HG03460 (cell line): ENCODE data around the gene CAMK4.

Experiments used
- ATAC-seq: cut with Tn5 transposase; IDR thresholded peaks from one replicate; pipeline ENCODE4 v1.9.1; 2021; ENCODE audit not compliant: unreplicated experiment

Gene CAMK4

DNA sequence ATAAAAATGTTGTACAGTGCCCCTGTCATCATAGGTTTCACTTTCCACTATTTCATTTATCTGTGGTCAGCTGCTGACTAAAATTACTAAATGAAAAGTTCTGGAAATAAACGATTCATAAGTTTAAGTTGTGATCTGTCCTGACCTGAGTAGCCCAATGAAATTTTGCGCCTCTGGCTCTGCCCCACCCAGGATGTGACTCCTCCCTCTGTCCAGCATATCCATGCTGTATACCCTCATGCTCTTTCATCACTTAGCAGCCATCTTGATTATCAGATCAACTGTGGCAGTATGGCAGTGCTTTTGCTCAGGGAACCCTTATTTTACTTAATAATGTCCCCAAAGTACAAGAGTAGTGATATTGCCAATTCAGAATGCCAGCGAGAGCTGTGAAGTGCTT lies 190.9 kb downstream of the CAMK4 start:
- no peak for ATAC-seq

DNA sequence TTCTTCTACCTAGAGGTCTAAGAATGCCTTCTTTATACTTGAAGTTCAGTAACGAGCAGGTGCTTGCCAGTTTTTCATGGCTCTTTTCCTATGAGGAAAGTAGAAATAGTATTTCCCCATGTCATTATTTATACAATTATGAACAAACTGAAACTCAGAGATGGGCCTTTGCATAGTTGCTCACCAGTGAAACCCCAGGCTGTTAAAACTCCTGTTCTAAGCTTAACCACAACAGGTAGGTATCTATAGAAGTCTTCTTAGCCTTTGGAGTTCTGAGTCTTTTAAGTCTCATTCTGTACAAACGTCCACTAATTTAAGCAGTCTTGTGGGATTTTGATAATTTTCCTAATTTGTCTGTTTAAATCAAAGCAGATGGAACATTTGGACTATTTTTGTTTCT lies 198.1 kb downstream of the CAMK4 start:
- ATAC-seq, result peak; percentile 56

- no peak for ATAC-seq
Measured at GRCh38 chr5:111422747-111423720, 198.8 kb downstream of the CAMK4 start.

- ATAC-seq, result no peak
Measured at GRCh38 chr5:111425205-111425604, 201.0 kb downstream of the CAMK4 start.

DNA sequence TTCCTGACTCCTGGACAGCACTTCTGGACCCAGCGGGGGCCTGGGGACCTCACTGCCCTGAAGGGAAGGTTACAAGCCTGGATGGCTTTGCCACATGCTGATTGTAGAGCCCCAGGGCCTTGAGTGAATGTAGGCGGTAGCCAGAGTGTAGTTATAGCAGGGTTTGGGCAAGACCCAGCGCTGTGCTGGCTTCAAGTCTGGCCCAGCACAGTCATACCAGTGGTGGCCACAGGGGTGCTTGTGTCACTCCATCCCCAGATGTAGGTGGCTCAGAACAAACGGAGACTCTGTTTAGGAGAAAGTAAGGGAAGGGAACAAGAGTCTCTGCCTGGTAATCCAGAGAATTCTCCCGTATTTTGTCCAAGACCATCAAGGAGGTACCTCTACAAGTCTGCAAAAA lies 203.6 kb downstream of the CAMK4 start:
- ATAC-seq, result no peak

GRCh38 chr5:111432883-111433536 lies 208.8 kb downstream of the CAMK4 start:
- ATAC-seq, result no peak

- no peak for ATAC-seq
Measured at GRCh38 chr5:111434800-111435199, 210.6 kb downstream of the CAMK4 start.

DNA sequence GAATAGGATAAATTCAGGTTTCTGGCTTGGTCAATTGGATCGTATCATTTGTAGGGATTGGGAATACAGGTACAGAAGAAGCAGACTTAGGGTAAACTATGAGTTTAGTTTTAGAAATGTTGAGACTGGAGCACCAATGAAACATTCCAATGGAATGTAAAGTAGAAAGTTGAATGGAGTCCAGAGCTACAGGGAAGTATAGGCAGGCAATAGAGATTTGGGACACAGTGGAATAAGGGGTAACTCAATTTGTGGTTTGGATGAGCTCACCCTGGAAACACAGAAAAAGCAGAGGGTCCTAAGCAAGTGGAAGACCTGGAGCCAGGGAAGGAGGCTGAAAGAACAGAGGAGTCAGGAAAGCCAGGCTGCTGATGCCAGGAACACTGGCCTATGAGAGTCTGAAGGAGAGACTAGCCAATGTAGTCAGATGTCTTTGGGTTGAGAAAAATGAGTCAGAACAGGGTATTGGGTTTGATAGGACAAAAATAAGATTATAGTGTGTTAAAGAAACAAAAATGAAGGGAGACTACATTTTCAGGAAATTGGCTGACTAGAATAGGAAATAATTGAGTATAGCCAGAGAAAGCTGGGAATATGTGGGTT lies 215.4 kb downstream of the CAMK4 start:
- ATAC-seq, result no peak

- no peak for ATAC-seq
Measured at GRCh38 chr5:111447099-111447498, 222.9 kb downstream of the CAMK4 start.

- no peak for ATAC-seq
Measured at GRCh38 chr5:111447822-111448221, 223.6 kb downstream of the CAMK4 start.

- no peak for ATAC-seq
Measured at GRCh38 chr5:111453295-111453694, 229.1 kb downstream of the CAMK4 start.

GRCh38 chr5:111453747-111454146 lies 229.6 kb downstream of the CAMK4 start:
- no peak for ATAC-seq

DNA sequence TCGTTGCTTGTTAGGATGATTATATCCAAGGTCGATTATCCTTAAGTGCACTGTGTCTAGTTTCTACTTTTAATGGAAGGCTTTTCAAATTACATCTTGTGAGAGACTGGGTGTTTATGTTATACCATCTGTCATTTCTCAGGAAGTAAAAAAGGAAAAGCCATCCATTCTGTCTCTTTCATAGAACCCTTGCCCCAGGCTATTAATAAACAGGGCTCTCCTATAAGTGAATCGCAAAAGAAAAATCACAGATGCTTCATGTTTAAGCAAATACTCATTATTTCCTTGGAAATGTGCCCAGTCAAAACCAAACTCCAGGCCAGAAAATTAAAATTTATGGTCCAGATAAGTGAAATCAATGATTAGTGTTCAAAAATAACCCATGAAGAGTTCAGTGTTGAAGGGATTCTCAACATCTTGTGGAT lies 230.0 kb downstream of the CAMK4 start:
- no peak for ATAC-seq

DNA sequence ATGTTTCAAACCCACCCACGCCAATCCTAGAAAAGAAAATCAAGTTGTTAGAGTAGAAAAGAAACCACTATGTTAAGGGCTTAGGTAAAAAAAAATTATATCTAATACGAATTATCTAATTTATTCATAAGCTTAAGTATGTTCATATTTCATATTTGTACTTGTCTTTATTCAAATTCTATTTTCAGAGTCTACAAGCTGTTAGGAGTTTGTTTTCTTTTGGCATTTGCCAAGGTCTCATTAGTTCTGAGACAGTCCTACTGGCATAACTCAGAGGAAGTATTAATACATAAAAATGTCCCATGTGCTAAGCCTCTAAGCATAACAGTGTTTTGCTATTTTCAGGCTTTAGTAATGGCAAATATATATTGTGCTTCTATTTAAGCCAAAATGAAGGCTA lies 230.6 kb downstream of the CAMK4 start:
- ATAC-seq, result no peak

DNA sequence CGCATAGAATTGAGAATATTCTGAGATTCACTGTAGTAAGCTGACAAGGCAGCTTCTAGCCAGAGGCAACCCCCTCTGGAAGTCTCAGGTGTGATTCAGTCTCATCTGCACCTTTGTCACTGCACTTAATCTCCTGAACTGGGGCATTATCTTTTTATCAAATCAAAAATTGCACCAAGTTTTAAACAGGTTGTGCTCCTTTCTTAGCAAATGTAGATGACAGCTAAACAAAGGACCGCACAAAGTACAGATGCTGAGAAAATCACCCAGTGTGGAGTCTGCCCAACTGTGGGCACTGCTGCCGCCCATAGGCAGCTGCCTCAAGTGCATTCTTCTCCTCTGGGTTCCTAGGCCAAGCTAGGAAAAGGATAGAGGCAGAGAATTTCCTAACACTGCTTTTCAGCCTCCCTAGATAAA lies 237.1 kb downstream of the CAMK4 start:
- ATAC-seq, result no peak

DNA sequence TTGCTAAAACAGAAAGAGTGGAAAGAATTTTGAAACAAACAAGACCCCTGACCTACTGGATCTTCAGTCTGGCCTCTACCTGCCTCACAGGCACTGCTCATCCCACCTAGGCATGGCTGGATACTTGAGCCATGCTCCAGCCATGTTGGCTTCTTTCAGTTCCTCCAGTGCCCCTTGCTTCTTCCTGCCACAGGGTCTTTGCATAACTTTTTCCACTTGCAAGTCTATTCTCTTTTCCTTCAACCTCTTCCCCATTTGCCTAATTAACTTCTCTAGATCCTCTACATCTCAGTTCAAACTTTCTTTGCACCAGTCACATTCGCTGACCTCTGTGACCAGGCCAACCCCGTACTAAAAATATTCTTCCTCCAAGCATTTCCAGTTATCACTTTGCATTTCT lies 237.8 kb downstream of the CAMK4 start:
- ATAC-seq, result no peak

GRCh38 chr5:111463311-111463710 lies 239.1 kb downstream of the CAMK4 start:
- no peak for ATAC-seq

- no peak for ATAC-seq
Measured at GRCh38 chr5:111469293-111469896, 245.2 kb downstream of the CAMK4 start.

DNA sequence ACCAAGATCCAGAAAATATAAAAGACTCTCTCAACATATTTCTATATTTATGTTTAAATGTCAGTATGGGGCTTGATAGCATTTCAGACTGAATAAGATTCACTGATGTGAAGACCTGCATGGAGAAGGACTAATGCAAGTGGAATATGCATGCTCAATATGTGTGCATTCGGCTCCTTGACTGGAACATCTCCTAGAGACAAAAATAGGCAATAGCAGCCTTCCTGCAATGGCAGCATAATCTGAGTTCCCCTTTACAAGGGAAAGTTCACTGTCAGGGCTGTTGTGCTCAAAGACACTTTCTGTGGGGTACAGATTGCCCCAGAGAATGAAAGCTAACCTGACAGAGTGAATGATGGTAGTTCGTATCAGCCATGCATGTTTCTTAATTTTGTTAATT lies 245.7 kb downstream of the CAMK4 start:
- ATAC-seq, result no peak

- peak; percentile 16 for ATAC-seq
Measured at GRCh38 chr5:111472096-111472495, 247.9 kb downstream of the CAMK4 start.

- peak; percentile 54 for ATAC-seq
Measured at GRCh38 chr5:111472579-111472978, 248.4 kb downstream of the CAMK4 start.
